ENCODE data around the gene REPS1.

- TF ChIP-seq FOXM1 (IDR thresholded peaks at IDR 0.05; ENCODE audit: borderline replicate concordance) (no peak), FOXA1 (IDR thresholded peaks at IDR 0.05) (no peak), L3MBTL2 (conservative IDR thresholded peaks at IDR 0.05) (no peak), BHLHE40 (IDR thresholded peaks at IDR 0.05; ENCODE audit: borderline replicate concordance) (no peak)
- TF ChIP-seq, protein P1, sequence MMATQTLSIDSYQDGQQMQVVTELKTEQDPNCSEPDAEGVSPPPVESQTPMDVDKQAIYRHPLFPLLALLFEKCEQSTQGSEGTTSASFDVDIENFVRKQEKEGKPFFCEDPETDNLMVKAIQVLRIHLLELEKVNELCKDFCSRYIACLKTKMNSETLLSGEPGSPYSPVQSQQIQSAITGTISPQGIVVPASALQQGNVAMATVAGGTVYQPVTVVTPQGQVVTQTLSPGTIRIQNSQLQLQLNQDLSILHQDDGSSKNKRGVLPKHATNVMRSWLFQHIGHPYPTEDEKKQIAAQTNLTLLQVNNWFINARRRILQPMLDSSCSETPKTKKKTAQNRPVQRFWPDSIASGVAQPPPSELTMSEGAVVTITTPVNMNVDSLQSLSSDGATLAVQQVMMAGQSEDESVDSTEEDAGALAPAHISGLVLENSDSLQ (IDR thresholded peaks at IDR 0.05), result no peak
Measured at GRCh38 chr6:138869398-138869797, 118.7 kb downstream of the REPS1 start.

Measured in HEK293T (cell line).